ENCODE data around the gene SIDT2.
"Not testable (repeated sequence)": the region's sequence is repeated elsewhere in the genome, so short reads cannot be mapped to it uniquely, and the experiment has no call there.

Gene SIDT2

GRCh38 chr11:117199916-117200812, 21.6 kb downstream of the SIDT2 start:
- DNase-seq (ENCODE audit: low read depth, low spot score) = no peak
- no peak overlapping the region for H3K4me3 ChIP-seq (ENCODE audit: low read length)

DNA sequence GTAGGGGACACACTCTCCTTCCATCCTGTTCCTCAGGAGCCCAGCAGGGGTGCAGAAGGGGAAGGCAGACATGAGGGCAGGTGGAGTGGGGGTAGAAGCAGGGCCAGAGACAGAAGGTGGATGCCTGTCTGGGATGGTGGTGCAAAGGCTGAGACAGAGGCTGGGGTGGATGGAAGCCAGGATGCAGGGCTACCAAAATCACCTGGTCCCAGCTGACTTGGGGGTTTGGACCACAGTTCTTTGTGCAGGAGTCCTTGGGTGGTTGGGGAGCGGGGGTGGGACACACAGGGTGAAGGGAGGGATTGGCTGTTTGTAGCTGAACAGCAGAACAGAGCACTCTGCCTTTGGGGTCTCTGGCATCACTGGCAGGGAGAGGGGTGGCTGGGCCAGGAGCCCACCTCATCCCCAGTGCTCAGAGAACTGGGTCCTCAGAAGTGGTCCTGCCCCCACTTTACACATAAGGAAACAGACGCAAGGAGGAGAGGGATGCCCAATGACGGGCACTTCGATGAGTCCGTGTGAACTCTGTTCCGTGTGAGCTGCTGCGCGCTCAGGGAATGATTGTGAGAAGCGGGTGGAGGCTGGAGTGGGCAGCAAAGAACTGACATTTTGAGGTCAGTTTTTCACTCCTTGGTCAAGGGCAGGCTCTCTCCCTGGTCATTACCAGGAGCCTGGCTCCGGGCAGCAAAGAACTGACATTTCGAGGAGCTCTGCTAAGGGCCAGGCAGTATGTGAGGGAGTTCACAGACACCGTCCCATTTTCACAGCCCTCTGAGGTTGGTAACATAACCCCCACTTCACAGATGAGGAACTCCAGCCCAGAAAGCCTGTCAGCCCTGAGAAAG, 22.5 kb downstream of the SIDT2 start:
- no peak overlapping the region for H3K4me3 ChIP-seq (ENCODE audit: low read length)
- no peak for DNase-seq (ENCODE audit: low read depth, low spot score)

DNA sequence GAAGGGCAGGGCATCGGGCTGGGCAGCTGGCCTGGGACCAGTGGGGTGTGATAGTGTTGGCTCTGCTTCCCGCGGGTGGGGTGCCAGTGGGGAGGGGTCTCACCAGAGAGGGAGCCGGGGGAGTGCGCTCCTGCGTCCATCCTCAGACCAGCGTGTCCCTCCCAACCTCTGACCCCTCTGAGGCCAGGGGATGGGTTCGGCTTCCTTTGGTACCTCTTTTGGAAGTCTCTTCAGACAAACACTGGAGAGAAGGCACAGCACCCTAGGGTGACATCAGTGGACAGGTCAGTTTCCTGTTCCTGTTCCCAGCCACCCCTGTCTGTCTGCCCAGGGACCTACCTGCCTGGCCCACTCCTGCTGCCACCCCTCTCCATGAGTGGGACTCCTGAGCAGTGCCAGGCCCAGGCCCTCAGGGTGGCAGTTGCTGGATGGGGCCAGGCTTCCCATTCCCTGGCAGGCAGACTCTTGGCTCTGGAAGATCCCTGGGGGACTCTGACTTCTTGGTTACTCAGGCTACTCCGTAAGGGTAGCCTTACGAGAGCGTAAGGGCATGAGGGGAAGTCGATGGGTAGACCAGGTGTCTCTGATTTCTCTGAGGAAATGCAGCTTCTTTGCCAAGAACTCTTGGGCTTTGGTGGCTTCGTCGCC, 23.2 kb downstream of the SIDT2 start:
- DNase-seq (ENCODE audit: low read depth, low spot score) = no peak
- H3K4me3 ChIP-seq (ENCODE audit: low read length) = no peak overlapping the region

DNA sequence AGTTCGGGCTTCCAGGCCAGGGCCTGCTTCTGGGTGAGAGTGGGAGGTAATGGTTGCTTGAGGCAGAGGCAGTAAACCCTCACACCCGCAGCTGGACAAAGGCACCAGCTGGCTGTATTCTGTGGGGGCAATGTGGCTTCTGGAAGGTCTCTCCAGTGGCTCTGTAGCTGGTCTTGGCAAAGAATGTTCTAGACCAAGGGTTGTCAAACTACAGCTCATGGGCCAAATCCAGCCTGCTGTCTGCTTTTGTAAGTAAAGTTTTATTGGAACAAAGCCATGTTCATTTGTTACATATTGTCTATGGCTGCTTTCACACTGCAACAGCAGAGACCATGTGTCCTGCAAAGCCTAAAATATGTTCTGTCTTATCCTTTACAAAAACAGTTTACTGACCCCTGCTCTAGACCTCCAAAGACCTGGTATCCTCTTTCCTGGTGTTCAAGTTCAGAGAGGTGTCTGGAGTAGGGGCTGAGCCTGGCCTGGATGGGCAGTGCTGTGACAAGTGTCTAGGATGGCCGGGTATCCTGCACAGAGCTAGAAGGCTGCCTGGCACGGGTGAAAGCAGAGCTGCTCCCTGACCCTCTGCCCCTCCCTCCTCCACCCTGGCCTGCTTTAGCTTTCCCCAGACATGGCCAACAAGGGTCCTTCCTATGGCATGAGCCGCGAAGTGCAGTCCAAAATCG, 24.0 kb downstream of the SIDT2 start:
- no peak overlapping the region for H3K4me3 ChIP-seq (ENCODE audit: low read length)
- DNase-seq (ENCODE audit: low read depth, low spot score) = no peak

- no peak for DNase-seq (ENCODE audit: low read depth, low spot score)
- no peak overlapping the region for H3K4me3 ChIP-seq (ENCODE audit: low read length)
Observed at GRCh38 chr11:117203069-117203407, 24.5 kb downstream of the SIDT2 start.

DNA sequence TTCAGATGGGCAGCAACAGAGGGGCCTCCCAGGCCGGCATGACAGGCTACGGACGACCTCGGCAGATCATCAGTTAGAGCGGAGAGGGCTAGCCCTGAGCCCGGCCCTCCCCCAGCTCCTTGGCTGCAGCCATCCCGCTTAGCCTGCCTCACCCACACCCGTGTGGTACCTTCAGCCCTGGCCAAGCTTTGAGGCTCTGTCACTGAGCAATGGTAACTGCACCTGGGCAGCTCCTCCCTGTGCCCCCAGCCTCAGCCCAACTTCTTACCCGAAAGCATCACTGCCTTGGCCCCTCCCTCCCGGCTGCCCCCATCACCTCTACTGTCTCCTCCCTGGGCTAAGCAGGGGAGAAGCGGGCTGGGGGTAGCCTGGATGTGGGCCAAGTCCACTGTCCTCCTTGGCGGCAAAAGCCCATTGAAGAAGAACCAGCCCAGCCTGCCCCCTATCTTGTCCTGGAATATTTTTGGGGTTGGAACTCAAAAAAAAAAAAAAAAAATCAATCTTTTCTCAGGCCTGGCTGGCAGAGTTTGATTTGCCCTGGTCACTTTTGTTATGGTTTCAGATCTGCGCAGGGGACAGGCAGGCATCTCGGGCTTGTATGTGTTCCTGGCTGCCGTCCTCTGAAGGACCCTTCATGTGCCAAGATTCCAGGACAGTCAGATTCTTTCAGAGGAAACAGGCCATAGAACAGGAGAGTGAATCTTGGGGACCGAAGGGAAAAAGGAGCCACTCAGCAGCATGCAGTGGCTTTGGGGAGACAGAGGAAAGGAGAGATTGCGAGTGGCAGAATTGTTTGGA, 25.9 kb downstream of the SIDT2 start:
- H3K4me3 ChIP-seq (ENCODE audit: low read length) = no peak overlapping the region
- DNase-seq (ENCODE audit: low read depth, low spot score) = no peak

DNA sequence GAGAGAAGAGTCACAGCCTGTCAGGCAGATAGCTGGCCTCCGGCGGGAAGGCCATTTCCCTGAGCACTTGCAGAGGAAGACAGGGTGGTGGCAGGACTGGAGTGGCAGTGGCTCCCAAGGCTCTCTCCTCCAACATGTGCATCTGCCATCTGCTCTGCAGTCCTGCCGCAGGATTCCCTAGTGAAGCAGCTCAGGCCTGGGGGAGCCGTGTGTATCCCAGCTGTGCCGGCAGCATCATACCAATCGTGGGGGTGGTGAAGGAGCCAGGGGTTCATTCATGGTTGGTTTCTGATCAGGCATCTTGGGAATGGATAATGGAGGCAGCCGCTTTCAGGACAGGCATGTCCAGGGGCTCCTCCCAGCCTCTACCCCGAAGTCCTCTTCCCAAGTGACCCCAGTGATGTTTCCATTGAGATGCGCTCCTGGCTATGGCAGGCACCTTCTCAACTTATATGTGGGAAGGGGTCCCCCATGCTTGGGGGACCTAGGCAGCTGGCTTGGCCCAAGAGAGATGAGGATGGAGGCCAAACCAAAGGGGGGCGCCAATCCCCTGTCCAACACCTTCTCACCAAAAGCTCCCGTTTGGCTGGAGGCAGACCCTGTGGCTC, 26.8 kb downstream of the SIDT2 start:
- no peak for DNase-seq (ENCODE audit: low read depth, low spot score)
- no peak overlapping the region for H3K4me3 ChIP-seq (ENCODE audit: low read length)

- DNase-seq (ENCODE audit: low read depth, low spot score); H3K4me3 ChIP-seq (ENCODE audit: low read length): not testable (repeated sequence)
Observed at GRCh38 chr11:117206111-117206510, 27.6 kb downstream of the SIDT2 start.

DNA sequence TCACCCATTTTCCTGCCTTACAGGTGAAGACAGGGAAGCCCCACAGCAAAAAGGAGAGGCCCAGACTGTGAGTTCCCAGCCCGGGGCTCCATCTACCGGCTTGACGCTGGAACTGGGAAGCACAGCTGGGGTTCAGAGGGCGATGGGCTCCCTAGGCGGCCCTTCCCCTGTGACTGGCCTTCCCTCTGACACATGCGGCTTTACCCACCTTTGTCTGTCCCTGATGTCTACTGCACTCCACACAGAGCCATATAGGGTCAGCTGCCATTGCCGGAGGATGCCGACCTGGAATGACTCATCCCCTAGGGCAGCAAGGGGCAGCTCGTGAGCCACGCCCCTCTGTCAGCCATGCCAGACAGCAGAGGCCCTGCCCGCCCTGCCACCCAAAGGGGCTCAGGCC, 28.3 kb downstream of the SIDT2 start:
- H3K4me3 ChIP-seq (ENCODE audit: low read length); DNase-seq (ENCODE audit: low read depth, low spot score): not testable (repeated sequence)

DNA sequence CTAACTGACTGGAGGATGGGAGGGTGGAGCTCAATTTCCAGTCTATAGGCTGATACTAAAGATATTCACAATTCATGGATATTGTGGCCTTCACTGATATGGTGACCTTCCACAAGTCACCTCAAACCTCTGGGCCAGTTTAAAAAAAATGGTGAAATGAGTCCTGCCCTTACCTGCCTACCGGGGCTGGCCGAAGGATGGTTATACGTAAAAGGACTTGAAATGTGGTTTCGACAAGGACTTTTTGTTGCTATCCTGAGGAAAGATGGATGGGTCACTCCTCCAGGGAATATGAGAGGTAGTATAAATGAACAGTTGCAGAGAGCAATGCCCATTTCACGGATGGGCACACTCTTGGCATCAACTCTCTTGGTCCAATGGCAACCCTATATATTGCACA, 28.9 kb downstream of the SIDT2 start:
- not testable (repeated sequence) for H3K4me3 ChIP-seq (ENCODE audit: low read length); DNase-seq (ENCODE audit: low read depth, low spot score)

DNA sequence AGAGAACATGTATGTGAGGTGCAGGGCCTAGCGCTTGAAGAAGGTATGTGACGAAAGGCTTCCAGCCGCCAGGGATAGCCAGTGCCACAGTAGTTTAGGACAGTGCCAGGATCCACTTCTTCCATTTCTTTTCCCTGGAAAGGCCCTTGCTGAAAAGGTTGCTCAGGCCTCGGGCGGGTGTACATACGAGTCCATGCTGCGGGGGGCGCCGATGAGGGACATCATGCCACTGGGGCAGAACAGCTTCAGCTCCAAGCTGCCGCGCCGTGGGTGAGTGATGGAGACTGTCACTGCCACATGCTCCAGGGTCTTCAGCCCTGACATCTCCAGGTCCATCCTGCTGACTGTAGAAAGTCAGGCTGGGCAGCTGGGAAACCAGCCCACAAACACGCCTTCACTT, 30.2 kb downstream of the SIDT2 start:
- not testable (repeated sequence) for DNase-seq (ENCODE audit: low read depth, low spot score); H3K4me3 ChIP-seq (ENCODE audit: low read length)

- not testable (repeated sequence) for H3K4me3 ChIP-seq (ENCODE audit: low read length); DNase-seq (ENCODE audit: low read depth, low spot score)
Observed at GRCh38 chr11:117209351-117210125, 31.0 kb downstream of the SIDT2 start.

DNA sequence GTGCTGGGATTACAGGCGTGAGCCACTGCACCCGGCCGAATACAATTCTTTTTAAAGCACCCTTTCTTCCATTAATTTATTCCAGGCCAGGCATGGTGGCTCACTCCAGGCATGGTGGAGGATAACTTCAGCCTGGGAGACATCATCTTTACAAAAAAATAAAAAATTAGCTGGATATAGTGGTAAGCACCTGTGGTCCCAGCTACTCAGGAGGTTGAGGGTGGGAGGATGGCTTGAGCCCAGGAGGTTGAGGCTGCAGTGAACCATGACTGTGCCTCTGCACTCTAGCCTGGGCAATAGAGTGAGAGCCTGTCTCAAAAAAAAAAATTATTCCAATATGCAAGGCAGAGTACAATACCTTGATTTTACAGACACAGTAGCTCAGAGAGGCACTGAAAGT, 32.1 kb downstream of the SIDT2 start:
- no peak overlapping the region for H3K4me3 ChIP-seq (ENCODE audit: low read length)
- no peak for DNase-seq (ENCODE audit: low read depth, low spot score)

DNA sequence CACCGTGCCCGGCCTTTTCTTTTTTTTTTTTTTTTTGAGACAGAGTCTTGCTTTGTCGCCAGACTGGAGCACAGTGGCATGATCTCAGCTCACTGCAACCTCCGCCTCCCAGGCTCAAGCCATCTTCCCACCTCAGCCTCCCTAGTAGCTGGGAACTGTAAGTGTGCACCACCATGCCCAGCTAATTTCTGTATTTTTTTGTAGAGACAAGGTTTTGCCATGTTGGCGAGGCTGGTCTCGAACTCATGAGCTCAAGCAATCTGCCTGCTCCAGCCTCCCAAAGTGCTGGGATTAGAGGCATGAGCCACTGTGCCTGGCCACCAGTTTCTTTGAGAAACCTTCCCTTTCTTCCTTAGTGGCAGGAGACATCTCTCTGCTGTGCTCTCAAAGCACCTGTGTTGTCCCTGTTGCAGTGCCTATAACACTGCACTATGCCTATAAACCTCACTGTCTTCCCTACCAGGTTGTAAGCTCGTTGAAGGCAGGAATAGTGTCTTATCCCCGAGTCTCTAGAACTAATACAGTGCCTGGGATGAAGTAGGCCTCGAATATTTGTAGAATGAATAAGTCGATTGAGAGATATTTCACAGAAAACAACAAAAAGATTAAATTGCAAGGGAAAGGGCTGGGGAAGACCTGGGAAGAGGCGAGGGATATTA, 34.3 kb downstream of the SIDT2 start:
- no peak overlapping the region for H3K4me3 ChIP-seq (ENCODE audit: low read length)
- DNase-seq (ENCODE audit: low read depth, low spot score) = no peak

- DNase-seq (ENCODE audit: low read depth, low spot score) = no peak
- H3K4me3 ChIP-seq (ENCODE audit: low read length) = no peak overlapping the region
Observed at GRCh38 chr11:117214404-117215110, 36.0 kb downstream of the SIDT2 start.
